SH-SY5Y (cell line): ENCODE results near the gene KRTAP22-2.

Experiments
- GATA2 ChIP-seq: IDR thresholded peaks from 2 replicates; pipeline ENCODE4 v1.6.1; 2011; ENCODE audit warnings: mild to moderate bottlenecking, low read depth, low read length
- GATA3 ChIP-seq: IDR thresholded peaks from 2 replicates; pipeline ENCODE4 v1.6.1; 2011; ENCODE audit warnings: low read depth, mild to moderate bottlenecking, low read length, moderate library complexity

GRCh38 chr21:30620522-30620921 lies 30.3 kb upstream of the KRTAP22-2 start, which contains the start of gene KRTAP20-4:
- TF ChIP-seq GATA3, result no peak
- no peak for TF ChIP-seq GATA2
